Aorta (tissue), 5 donors: ENCODE measurements around the gene LYPLAL1. TPM values are rescaled to one million over a fixed set of nuclear protein-coding genes. Genes with fewer than 3 reads are reported as not detected.

Source experiments
- ATAC-seq: fragments of 200-7000 bp; cut with Tn5 transposase; one replicate; pipeline ENCODE4 v1.9.1; 2022; ENCODE audit warnings: moderate library complexity; ENCODE audit not compliant: low FRiP score
- DNase-seq, 2 donors: peaks; one replicate each; pipeline ENCODE4 v3.0.0-alpha.2; 2020
- H3K27ac ChIP-seq, 2 donors: one replicate each; pipeline ENCODE4 v1.5.1; 2013; ENCODE audit warnings: low read length in 2 of 2, mild to moderate bottlenecking in 2 of 2, moderate library complexity in 2 of 2, control low read depth in 1 of 2, inconsistent platforms in 1 of 2, low read depth in 1 of 2
- H3K27me3 ChIP-seq, 2 donors: one replicate each; pipeline ENCODE4 v1.6.1; 2013; ENCODE audit warnings: control low read depth in 1 of 2, low read length in 1 of 2, mild to moderate bottlenecking in 1 of 2, moderate library complexity in 1 of 2; ENCODE audit not compliant: insufficient read depth in 2 of 2, control insufficient read depth in 1 of 2
- H3K36me3 ChIP-seq, 2 donors: one replicate each; pipeline ENCODE4 v1.6.1; 2013; ENCODE audit warnings: control low read depth in 1 of 2, low read length in 1 of 2, mild to moderate bottlenecking in 1 of 2; ENCODE audit not compliant: insufficient read depth in 2 of 2, control insufficient read depth in 1 of 2
- H3K4me1 ChIP-seq, 2 donors: one replicate each; pipeline ENCODE4 v1.6.1; 2013; ENCODE audit warnings: low read length in 2 of 2, control low read depth in 1 of 2, mild to moderate bottlenecking in 1 of 2, moderate library complexity in 1 of 2; ENCODE audit not compliant: insufficient read depth in 2 of 2, control insufficient read depth in 1 of 2
- H3K4me3 ChIP-seq, 2 donors: one replicate each; pipeline ENCODE4 v1.5.1; 2013; ENCODE audit warnings: low read length in 2 of 2, control low read depth in 1 of 2, mild to moderate bottlenecking in 1 of 2
- H3K9me3 ChIP-seq: one replicate; pipeline ENCODE4 v1.6.1; 2013; ENCODE audit warnings: mild to moderate bottlenecking, low read length; ENCODE audit not compliant: control insufficient read depth
- WGBS, 2 donors: extraction: QIAGEN DNeasy Blood & Tissue Kit; methylation state at CpG; one replicate each; pipeline ENCODE4 v1.1.7; 2013; 5-methylcytosine and 5-hydroxymethylcytosine counted together
- intact Hi-C, 2 donors: fragments of 100-400 bp; cut with DNase I; formaldehyde crosslinking; loops; one replicate each; pipeline versions ENCODE4 v1.14.2 to v1.15.0; 2022
- polyA plus RNA-seq, 2 donors: library from polyadenylated mRNA; stranded (reverse); fragments of 200-250 nt; gene quantifications; one replicate each; pipeline ENCODE4 v1.2.3, GENCODE V29; 2013
- total RNA-seq, 2 donors: library from RNA; stranded (reverse); fragmentation: NEBNext Ultra II Directional; extraction: Animal tissue kit (Norgen Biotek cat#: 25700); gene quantifications; one replicate each; pipeline ENCODE4 v1.2.1, GENCODE V29; 2021
- donor health status: healthy with polysubstance abuse.
- donor health status: Bipolar disorder and iron deficiency.
- donor health status: DM: no; HTN: no; CAD: no.
- donor health status: DM: no; HTN: no; CAD: no.
- donor health status: DM: yes; HTN: yes; CAD: no.

LYPLAL1 gene
- total and polyA plus RNA-seq, 4 donors: 14.9 to 47.0 (median 25.6) TPM

DNA sequence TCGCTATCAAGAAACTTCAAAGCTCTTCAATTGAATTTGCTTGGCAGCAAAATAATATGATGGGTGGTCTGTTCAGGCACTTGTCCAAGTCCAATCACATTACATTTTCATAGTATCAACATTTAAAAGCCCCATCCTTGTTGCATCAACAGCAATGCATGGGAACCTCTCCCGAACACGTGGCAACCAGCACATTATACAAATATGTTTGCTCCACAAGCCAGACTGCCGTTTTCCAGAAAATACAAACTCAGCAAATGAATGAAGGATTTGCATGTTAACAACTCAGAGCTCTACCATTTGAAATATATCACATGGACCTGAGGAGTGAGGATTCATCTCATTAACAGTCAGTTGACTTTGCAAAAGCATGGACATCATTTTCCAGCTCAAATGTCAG lies 20.0 kb upstream of the LYPLAL1 start:
- Histone ChIP-seq H3K36me3 (no peaks in the 10 kb centered on the region), H3K4me1 (no peaks in the 10 kb centered on the region), H3K27me3 (no peaks in the 10 kb centered on the region), H3K9me3 (no peaks in the 10 kb centered on the region), H3K4me3 (no peak overlapping the region), H3K27ac (no peak overlapping the region)
- no peak for DNase-seq
- intact Hi-C loops: no loop called here
- no peak for ATAC-seq
- WGBS, 2 donors: 86 to 90% methylated on average over 4 of the region's 4 CpGs

DNA sequence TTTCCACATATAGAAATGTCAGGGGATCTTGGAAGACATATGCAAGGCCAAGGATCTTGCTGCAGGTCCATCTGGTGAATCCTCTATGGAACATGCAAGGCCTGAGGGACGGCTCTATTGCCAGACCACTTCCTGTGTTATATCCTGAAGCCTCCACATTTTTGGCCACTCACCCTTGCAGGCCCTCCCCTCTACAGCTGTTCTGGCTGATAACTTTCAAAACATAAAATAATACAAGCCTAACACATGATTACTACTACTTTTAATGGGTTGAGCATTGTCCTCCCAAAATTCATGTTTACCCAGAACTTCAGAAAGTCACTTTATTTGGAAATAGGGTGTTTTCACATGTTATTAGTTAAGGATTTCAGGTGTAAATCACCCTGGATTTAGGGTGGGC lies 18.5 kb upstream of the LYPLAL1 start:
- H3K27me3 ChIP-seq: no peaks in the 10 kb centered on the region
- H3K27ac ChIP-seq: no peak overlapping the region
- H3K4me1 ChIP-seq: no peaks in the 10 kb centered on the region
- 92 to 96% methylated on average over 1 of the region's 1 CpG for WGBS, 2 donors
- ATAC-seq: no peak
- DNase-seq: no peak
- no peaks in the 10 kb centered on the region for H3K36me3 ChIP-seq
- intact Hi-C loops: no loop called here
- H3K9me3 ChIP-seq: no peaks in the 10 kb centered on the region
- no peak overlapping the region for H3K4me3 ChIP-seq

DNA sequence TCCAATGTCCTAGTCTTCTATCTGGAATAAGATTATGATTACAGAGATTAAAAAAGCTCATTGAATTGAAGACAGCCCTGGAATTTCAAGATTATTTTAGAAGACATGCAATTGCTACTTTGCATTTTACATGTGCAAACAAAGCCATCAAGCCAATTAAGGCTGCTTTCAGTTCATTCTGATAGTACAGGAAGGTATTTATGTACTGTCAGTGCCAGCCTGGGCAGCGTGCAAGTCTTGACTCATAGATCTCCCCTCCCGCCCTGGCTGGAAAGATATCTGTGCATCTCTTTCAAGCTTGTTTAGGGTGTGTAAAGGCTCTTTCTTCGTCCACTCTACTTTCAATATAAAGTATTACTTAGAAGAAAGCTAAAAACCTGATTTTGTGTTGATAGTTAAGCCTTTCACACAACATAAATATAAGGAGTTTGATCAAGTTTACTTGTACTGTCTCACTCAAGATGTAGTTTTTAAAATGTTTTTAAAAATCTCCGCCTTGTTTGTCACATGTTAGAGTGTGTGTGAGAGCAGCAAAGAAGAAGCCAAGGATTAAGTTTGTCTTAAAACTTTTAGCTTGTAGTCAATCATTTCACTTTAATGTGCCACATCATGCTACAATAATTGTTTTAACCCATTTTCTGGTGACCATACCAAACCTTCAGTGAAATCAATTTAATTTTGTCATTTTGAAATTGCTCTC lies 13.6 kb upstream of the LYPLAL1 start:
- no peaks in the 10 kb centered on the region for H3K27me3 ChIP-seq
- no peaks in the 10 kb centered on the region for H3K36me3 ChIP-seq
- no peak for ATAC-seq
- no peaks in the 10 kb centered on the region for H3K4me1 ChIP-seq
- H3K4me3 ChIP-seq: no peak overlapping the region
- intact Hi-C loops: no loop called here
- no peak for DNase-seq
- H3K9me3 ChIP-seq: no peaks in the 10 kb centered on the region
- 51 to 61% methylated on average over 4 of the region's 4 CpGs for WGBS, 2 donors
- H3K27ac ChIP-seq: no peak overlapping the region

DNA sequence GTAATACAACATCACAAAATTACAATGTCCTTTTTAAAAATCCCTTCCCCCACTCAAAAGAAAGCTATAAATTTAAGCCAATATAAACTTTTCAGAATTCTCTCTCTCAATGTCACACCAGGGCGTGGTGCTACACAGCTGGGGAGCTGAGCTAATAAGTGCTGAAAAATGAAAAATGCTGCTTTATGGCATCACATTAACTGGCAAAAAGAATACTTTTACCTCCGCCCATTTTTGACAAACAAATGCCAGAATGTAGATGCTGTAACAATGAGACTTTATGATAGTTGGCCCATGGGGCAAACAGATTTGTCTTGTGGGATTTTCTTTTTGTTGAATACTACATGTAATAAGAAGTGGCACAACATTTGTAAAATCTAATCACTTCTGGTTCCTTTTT lies 12.7 kb upstream of the LYPLAL1 start:
- WGBS, 2 donors: 59 to 63% methylated on average over 2 of the region's 2 CpGs
- Histone ChIP-seq H3K4me3 (no peak overlapping the region), H3K27me3 (no peaks in the 10 kb centered on the region), H3K27ac (no peak overlapping the region), H3K9me3 (no peaks in the 10 kb centered on the region), H3K4me1 (no peaks in the 10 kb centered on the region), H3K36me3 (no peaks in the 10 kb centered on the region)
- intact Hi-C loops: no loop called here
- ATAC-seq (no peak), DNase-seq (no peak)

DNA sequence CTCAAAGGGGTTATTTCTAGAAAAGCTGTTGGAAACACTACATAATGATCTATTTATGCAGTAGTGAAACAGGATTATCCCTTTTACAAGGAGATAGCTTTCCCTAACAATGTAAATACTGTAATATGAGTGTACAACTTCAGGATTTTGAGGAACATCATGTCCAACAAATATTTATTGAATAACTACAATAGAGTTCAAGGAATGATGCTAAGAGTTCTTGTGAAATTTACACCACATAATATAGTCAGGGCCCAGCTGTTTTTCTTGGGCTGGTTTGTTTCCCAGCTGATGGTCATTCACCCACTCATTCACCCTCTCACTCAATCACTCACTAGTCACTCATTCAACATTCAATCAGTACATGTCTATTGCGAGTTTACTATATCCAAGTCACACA lies 12.3 kb upstream of the LYPLAL1 start:
- Histone ChIP-seq H3K9me3 (no peaks in the 10 kb centered on the region), H3K27me3 (no peaks in the 10 kb centered on the region), H3K27ac (no peak overlapping the region), H3K4me3 (no peak overlapping the region), H3K4me1 (no peaks in the 10 kb centered on the region), H3K36me3 (no peaks in the 10 kb centered on the region)
- ATAC-seq: no peak
- WGBS, 2 donors: 92% methylated on average over 1 of the region's 1 CpG
- intact Hi-C loops: no loop called here
- no peak for DNase-seq

DNA sequence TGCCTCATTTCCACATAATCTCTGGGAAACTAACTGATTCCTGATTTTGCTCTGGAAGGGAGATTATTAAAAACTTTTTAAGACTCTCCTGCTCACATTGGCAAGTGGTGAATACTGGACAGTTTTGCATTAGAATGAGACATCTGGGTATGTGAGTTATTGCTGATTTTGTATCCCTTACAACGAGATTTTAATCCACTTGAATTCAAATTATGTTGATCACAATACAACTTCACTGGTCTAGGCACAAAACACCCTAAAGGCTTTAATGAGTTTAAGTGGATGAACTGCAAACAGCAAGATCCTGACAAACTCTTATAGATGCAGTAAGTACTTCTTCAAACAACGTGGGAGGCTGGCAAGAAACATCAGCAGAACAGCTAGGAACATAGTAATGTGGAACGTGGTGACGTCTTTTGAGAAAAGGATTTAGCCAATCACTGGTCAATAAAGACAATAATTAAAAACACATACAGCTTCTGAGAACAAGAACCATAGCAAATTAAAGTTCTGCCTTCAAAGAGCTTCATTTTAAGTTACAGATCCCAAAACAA lies 10.2 kb upstream of the LYPLAL1 start:
- intact Hi-C loops: no loop called here
- DNase-seq: no peak
- WGBS, 2 donors: 90 to 92% methylated on average over 4 of the region's 4 CpGs
- H3K36me3 ChIP-seq: no peaks in the 10 kb centered on the region
- H3K9me3 ChIP-seq: no peaks in the 10 kb centered on the region
- H3K4me3 ChIP-seq: no peak overlapping the region
- H3K27me3 ChIP-seq: no peaks in the 10 kb centered on the region
- no peaks in the 10 kb centered on the region for H3K4me1 ChIP-seq
- no peak for ATAC-seq
- H3K27ac ChIP-seq: no peak overlapping the region

DNA sequence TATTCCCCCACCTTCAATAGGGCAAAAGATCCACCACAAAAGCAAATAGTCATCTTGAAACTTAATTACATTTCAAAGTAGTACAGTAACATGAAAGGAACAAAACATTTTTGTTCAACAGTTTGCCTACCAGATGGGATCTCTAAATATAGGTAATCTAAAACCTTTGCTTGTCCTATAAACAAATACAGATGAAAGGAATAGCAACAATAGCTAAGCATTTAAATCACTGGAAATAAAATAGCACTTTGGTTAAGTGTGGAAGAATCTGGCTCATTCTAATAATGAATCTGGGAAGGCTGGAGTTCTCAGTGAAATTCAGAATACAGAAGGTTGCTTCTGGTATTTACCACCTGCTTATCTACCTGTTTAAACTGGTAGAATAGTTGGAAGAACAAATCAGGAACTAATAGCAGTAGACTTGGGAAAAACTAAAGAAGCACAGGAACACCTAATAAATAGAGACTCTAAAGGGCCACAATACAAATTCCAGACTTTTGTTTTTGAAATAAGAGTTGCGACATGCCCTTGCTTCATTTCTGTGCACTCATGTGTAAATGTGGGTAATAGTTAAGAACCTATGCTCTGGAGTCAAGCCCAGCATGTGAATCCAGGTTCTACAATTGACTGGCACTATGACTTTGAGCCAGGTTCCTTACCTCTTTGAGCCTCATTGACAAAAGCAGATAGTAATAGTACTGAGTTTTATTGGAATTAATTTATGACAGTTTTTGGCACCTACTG lies 2.3 kb upstream of the LYPLAL1 start:
- no peaks in the 10 kb centered on the region for H3K36me3 ChIP-seq
- WGBS, 2 donors: 86 to 94% methylated on average over 1 of the region's 1 CpG
- intact Hi-C loops: loop anchor here (5.0 to 10.0 kb wide), 3 partner anchors 131 to 824 kb away; partner anchors contain the start of gene TGFB2 (in 1 of the 2)

DNA sequence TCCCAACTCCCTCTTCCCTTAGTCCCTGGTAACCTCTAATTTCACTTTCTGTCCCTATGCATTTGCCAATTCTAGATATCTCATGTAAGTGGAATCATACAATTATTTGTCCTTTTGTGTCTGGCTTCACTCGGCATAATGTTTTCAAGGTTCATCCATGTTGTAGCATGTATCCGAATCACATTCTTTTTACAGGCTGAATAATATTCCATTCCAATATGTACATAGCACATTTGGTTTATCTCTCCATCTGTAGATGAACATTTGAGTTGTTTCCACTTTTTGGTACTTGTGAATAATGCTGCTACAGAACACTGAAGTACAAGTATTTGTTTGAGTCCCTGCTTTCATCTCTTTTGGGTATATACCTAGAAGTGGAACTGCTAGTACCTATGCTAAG lies 857 bp upstream of the LYPLAL1 start:
- Histone ChIP-seq H3K9me3 (no peaks in the 10 kb centered on the region), H3K27me3 (no peaks in the 10 kb centered on the region), H3K4me3 (peak overlapping the region; percentile 18 to 26), H3K4me1 (peaks cover 4 to 10% of the 10 kb centered on the region in 2 donors), H3K27ac (no peak overlapping the region), H3K36me3 (no peaks in the 10 kb centered on the region)
- intact Hi-C loops: loop anchor here (5.0 to 10.0 kb wide), 3 partner anchors 129 to 826 kb away; partner anchors contain the start of gene TGFB2 (in 1 of the 2)
- DNase-seq (no peak), ATAC-seq (no peak)
- 97 to 98% methylated on average over 2 of the region's 2 CpGs for WGBS, 2 donors

More for the DNA sequence above, 2.3 kb upstream of the LYPLAL1 start:
- H3K4me3 ChIP-seq: no peak overlapping the region
- H3K27ac ChIP-seq: no peak overlapping the region
- ATAC-seq (no peak), DNase-seq (no peak)
- peaks cover 0 to 5% of the 10 kb centered on the region in 2 donors for H3K4me1 ChIP-seq
- no peaks in the 10 kb centered on the region for H3K9me3 ChIP-seq
- H3K27me3 ChIP-seq: no peaks in the 10 kb centered on the region
